Muscle of back (tissue), 11 donors: Measurements from ENCODE around the gene RAP1GAP2. TPM values are rescaled to one million over a fixed set of nuclear protein-coding genes. Genes with fewer than 3 reads are reported as not detected.
"Not testable (repeated sequence)": the region's sequence is repeated elsewhere in the genome, so short reads cannot be mapped to it uniquely, and the experiment has no call there.

Experiments
- DNase-seq, 3 donors: peaks; one replicate each; pipeline versions ENCODE4 v3.0.0 to v3.0.0-alpha.2; 2013
- polyA plus RNA-seq, 10 donors: library from polyadenylated mRNA; unstranded; fragments of 120-200 nt; gene quantifications; one replicate each; pipeline ENCODE4 v1.2.1, GENCODE V29; 2013; ENCODE audit not compliant: insufficient read length in 10 of 10

The RAP1GAP2 gene
- polyA plus RNA-seq, 10 donors = 1.5 to 3.7 (median 2.7) TPM

- peak in 1 of 3 donors; percentile 51 for DNase-seq
Observed at GRCh38 chr17:2995886-2996809, 199.9 kb downstream of the RAP1GAP2 start.

GRCh38 chr17:2996810-2997670 lies 200.8 kb downstream of the RAP1GAP2 start:
- DNase-seq = no peak

GRCh38 chr17:2998469-2998901 lies 202.2 kb downstream of the RAP1GAP2 start:
- not testable (repeated sequence) for DNase-seq

- no peak for DNase-seq
Observed at GRCh38 chr17:3002538-3003295, 206.5 kb downstream of the RAP1GAP2 start.

GRCh38 chr17:3003296-3004149 lies 207.3 kb downstream of the RAP1GAP2 start:
- DNase-seq = peak in 1 of 3 donors; percentile 56

- peak; percentile 92 to 93 (median 92) for DNase-seq
Observed at GRCh38 chr17:3004150-3004801, 208.0 kb downstream of the RAP1GAP2 start.

GRCh38 chr17:3004925-3005324 lies 208.7 kb downstream of the RAP1GAP2 start:
- DNase-seq = no peak

GRCh38 chr17:3005696-3006095 lies 209.5 kb downstream of the RAP1GAP2 start:
- DNase-seq = no peak

GRCh38 chr17:3006801-3007200 lies 210.6 kb downstream of the RAP1GAP2 start:
- DNase-seq = no peak

GRCh38 chr17:3007651-3008121 lies 211.4 kb downstream of the RAP1GAP2 start:
- DNase-seq = no peak

- no peak for DNase-seq
Observed at GRCh38 chr17:3008336-3009288, 212.4 kb downstream of the RAP1GAP2 start.

- no peak for DNase-seq
Observed at GRCh38 chr17:3009411-3009920, 213.2 kb downstream of the RAP1GAP2 start.

GRCh38 chr17:3011891-3012290 lies 215.7 kb downstream of the RAP1GAP2 start:
- DNase-seq = no peak

- DNase-seq = peak; percentile 34 to 73 (median 55)
Observed at GRCh38 chr17:3012926-3013581, 216.8 kb downstream of the RAP1GAP2 start.

GRCh38 chr17:3015890-3016289 lies 219.7 kb downstream of the RAP1GAP2 start:
- DNase-seq = no peak

- DNase-seq = no peak
Observed at GRCh38 chr17:3017936-3018335, 221.7 kb downstream of the RAP1GAP2 start.

- DNase-seq = no peak
Observed at GRCh38 chr17:3019761-3020160, 223.5 kb downstream of the RAP1GAP2 start.

GRCh38 chr17:3020381-3020780 lies 224.1 kb downstream of the RAP1GAP2 start:
- DNase-seq = no peak
